ENCODE data around the gene SPIRE1. TPM values are rescaled to one million over a fixed set of nuclear protein-coding genes. Genes with fewer than 3 reads are reported as not detected.

SPIRE1 gene
- total RNA-seq, 1 donor from 2014 or later: 6.5 TPM

DNA sequence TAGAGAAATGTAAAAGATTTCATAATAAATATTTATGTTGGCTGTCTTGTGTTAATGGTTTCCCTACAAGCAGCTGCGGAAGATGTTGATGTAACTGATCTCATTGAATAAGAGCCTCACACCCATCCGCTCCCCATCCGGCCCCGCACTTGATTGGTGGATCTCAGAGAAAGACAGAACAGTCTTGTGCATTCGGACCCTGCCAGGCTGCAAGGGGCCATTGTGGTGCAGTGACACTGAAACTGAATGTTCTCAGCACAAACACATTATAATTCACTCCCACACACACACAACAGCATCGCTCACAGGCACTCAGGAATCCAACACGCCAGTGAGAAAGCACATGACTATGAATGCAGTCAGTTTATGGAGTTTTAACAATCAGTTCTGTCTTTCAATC lies 202.4 kb downstream of the SPIRE1 start:
- intact Hi-C loops (cut with micrococcal nuclease): no loop called here

DNA sequence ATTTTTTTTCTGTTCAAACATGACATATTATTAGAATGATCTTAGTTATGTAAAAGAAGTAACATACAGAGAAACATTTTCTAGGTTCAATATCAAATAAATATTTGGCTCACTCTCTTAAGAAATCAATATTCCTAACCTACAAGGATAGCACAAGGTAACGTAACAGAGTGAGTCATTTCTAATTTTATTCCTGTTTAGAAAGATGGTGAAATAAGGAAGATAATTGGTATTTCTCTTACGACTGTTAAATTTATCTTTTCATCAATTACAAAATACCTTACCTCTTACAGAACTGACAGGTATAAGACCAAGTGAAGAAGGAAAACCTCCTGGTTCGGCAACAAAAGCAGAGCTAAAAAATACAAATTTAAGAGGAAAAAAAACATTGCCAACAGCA lies 205.1 kb downstream of the SPIRE1 start:
- intact Hi-C loops (cut with micrococcal nuclease): no loop called here

GRCh38 chr18:12451428-12451827 lies 206.5 kb downstream of the SPIRE1 start:
- intact Hi-C loops (cut with micrococcal nuclease): no loop called here

DNA sequence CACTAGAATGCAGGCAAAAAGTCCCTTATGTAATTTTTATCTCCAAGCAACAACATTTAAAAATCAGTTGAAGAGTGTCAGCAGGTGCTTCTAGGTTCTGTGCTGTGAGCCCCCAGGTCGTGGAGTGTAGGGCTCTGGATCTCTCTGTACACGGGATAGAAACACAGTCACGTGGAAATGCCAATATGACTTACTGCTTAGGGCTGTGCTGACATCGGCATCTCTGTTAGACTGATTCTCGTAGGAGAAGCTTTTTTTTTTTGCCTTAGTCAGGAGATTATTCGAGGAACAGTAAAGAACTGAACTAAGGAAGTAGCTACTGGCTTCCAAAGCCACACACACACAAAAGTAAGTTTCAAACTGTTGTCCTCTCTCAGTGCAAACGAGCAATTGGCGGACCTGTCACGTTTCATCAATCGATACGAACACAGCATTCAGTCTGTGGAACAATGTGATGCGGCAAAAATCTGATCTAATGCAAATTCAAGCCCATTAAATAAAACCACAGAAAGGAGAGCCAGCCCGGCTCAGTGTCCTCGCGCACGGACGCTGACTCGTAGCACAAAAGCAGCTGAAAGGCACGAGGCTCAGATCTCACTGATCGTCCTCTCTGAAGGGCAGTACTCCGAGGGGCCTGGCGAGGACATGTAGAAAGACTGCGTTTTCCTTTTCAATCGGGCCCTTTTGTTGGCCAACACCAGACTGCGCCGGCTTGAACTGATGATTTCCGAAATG lies 208.7 kb downstream of the SPIRE1 start:
- intact Hi-C loops (cut with micrococcal nuclease): no loop called here

- intact Hi-C loops (cut with micrococcal nuclease): no loop called here
These were observed 212.4 kb downstream of the SPIRE1 start for GRCh38 chr18:12445554-12445953.

GRCh38 chr18:12443551-12443950 lies 214.4 kb downstream of the SPIRE1 start:
- intact Hi-C loops (cut with micrococcal nuclease): no loop called here

DNA sequence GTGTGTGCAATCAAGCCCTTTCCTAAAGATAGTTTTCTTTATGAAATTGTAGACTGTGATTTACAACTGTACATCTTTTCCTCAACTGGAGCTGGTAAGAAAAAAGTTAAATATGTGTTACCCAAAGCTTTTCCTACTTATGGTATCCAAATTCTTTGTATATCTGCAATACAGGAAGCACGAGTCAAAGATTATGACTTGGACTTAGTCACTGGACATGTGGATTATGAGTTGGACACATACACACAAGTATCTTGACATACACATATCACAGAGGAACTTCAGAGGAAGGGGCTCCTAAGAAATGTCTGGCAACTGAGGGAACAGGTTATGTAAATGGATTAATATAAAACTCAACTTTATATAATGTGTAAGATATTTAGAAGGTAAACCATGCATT lies 215.0 kb downstream of the SPIRE1 start:
- intact Hi-C loops (cut with micrococcal nuclease): no loop called here

GRCh38 chr18:12441475-12442034 lies 216.4 kb downstream of the SPIRE1 start:
- intact Hi-C loops (cut with micrococcal nuclease): no loop called here

DNA sequence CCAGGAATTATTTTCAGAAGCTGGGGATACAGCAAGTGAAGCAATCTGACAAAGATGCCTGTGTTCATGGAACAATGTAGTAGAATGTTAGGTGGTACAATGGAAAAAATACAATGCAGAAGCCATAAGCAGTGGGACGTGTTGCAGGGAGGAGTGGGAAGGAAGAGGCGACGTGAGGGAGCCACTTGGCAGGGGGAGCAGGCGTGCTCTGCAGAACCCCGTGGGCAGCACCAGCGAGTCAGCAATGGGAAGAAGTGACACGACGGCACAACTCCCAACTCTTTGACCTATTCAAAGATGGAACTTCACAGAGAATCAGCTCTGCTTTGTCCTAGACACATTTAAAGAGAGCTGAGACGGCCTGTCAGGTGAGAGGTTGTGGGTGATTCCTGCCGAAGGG lies 219.7 kb downstream of the SPIRE1 start:
- intact Hi-C loops (cut with micrococcal nuclease): no loop called here

- intact Hi-C loops (cut with micrococcal nuclease): no loop called here
These were observed 222.0 kb downstream of the SPIRE1 start for GRCh38 chr18:12435867-12436266.

DNA sequence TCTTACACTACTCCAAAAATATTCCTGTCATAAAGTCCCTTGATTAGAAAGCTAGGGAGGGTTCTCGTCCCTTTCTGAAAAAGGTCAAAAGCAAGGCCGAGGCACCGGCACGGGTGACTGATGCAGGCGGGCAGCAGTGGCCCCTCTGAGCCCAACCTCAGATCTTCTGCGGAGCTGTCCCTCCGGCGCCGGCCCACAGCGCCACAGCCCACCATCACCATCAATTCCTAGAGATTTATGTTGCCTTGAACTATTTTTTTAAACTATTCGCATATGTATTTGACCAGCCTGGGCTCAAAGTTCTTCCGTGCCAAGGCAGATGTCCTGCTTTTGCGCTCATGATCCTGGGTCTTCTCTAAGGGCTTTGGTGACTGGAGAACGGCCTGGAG lies 223.4 kb downstream of the SPIRE1 start:
- intact Hi-C loops (cut with micrococcal nuclease): no loop called here

DNA sequence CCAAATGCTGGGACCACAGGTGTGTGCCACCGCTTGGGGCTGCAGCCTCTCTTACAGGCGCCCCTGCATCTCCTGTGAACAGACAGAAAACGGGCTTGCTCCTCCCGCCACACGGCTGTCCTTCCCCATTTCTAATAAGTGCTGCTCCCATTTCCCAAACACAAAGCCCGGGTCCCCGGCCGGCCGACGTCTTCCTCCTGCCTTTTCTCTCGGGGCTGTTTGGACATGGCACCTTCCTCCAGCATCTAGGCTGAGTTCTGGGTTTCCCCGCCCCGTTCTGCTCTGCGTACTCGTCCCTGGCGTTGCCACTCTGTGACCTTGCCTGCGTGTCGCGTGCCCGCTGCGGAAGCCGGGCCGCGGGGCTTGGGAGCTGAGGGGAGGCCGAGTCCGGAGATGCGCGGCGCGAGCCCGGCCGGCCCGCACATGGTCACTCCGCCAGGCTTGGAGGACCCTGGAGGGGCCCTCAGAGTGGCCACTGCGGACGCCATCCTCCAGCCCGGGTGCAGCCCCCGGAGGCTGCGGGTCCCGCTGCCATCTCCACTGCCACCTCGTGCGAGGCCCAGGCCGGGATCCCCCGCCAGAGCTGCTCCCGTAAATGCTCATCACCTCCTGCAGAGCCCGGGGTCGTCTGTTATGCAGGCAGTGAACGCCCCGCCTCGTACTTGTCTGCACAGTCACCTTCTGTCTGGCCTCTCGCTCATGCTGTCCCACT lies 223.9 kb downstream of the SPIRE1 start:
- intact Hi-C loops (cut with micrococcal nuclease): no loop called here

- intact Hi-C loops (cut with micrococcal nuclease): no loop called here
These were observed 225.0 kb downstream of the SPIRE1 start for GRCh38 chr18:12432881-12433280.

GRCh38 chr18:12432196-12432595 lies 225.7 kb downstream of the SPIRE1 start:
- intact Hi-C loops (cut with micrococcal nuclease): no loop called here

DNA sequence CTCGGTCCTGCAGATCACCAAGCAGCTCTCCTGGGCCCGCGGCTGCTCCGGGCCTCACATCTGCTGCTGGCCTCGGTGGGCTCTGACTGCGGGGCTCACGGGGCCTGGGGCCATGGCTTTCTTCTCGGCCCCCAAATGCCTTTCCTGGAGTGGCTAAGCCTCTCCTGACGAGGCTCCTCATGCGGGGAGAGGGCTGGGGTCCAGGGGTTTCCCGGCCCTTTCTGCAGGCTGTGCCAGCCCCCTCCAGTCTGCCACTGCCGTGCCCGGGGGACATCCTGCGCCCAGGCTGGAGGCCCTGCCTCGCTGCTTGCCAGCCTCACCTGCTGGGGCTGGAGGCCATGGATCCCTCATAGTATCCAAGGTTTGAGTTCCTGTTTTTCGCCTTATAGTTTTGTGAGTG lies 226.3 kb downstream of the SPIRE1 start:
- intact Hi-C loops (cut with micrococcal nuclease): no loop called here

GRCh38 chr18:12430137-12430990 lies 227.5 kb downstream of the SPIRE1 start:
- intact Hi-C loops (cut with micrococcal nuclease): no loop called here

- intact Hi-C loops (cut with micrococcal nuclease): no loop called here
These were observed 228.4 kb downstream of the SPIRE1 start for GRCh38 chr18:12429556-12429955.

GRCh38 chr18:12428923-12429322 lies 229.0 kb downstream of the SPIRE1 start:
- intact Hi-C loops (cut with micrococcal nuclease): no loop called here

DNA sequence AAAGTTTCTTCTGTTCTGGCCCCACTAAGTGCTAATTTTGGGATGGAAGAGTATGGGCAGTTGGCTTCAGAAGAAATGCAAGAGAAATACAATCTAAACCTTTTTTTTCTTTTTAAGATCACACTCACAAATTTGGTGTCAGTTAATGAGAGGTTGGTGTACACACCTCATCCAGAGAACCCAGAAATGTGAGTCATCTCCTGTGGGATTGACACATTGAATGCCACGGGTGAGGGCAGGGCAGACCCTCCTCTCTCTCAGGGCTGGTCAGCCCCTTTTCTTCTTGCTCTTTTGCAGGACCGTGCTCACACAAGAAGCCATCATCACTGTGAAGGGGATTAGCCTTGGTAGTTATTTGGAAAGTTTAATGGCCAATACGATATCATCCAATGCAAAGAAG lies 231.0 kb downstream of the SPIRE1 start:
- intact Hi-C loops (cut with micrococcal nuclease): no loop called here

- intact Hi-C loops (cut with micrococcal nuclease): no loop called here
These were observed 233.7 kb downstream of the SPIRE1 start for GRCh38 chr18:12424252-12424651.

DNA sequence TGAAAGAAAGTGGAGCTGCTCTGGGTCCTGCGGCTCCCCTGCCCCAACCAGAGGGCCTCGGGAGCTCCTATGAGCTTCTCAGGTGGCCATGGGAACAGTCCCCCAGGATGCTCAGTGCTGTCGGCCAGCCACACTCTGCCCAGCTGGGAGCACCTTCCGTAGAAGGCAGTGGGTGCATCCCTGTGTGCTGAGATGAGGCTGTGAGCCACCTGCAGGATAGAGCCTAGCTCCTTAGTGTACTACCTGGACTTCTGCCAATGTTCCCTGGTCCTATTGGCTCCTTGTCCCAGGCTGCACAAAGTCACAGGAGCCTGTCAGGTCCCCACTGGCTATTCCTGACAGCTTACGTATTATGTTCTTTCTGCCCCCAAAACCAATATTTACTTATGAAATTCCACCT lies 234.1 kb downstream of the SPIRE1 start:
- intact Hi-C loops (cut with micrococcal nuclease): no loop called here

DNA sequence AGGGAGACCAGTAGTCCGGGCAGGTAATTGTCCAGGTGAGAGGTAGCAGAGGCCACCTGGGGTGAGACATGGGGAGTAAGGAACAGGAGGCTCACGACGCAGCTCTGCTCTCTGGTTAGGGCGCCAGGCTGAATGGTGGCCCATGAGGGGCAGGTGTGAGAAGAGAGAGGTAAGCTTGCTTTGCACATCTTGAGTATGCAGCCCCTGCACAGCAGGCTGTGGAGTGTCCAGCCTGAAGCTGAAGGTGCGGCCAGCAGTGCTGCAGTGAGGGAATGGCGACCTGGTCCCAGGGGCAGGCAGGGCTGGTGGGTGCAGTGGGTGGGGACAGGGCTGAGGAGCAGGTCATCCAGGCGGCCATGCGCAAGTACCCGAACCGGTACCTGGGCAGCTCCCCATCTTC lies 234.5 kb downstream of the SPIRE1 start:
- intact Hi-C loops (cut with micrococcal nuclease): no loop called here
